GM18519 (cell line): Measurements from ENCODE around the gene GHR.

ENCODE experiments used
- ATAC-seq: cut with Tn5 transposase; IDR thresholded peaks from one replicate; pipeline ENCODE4 v1.9.1; 2021; ENCODE audit warnings: mild to moderate bottlenecking, moderate library complexity; ENCODE audit not compliant: unreplicated experiment, low FRiP score

Gene GHR

DNA sequence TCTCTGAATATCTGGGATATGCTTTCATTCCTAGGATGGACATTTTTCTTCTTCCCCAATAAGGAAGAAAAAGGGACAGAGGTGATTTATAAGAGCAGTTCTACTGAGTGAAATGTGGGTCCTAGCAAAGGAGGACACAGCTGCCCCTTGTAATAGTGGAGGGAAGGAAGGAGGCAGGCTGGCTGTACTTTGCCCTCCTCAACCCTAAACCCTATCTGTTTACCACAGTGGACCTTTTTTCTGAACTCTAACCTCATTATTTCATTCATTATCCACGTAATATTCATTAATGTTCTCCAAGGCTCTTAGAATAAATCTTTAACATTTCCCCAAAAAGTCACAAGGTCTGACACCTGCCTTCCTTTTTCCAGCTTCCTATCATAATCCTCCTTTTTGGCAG lies 37.8 kb downstream of the GHR start:
- ATAC-seq: no peak

DNA sequence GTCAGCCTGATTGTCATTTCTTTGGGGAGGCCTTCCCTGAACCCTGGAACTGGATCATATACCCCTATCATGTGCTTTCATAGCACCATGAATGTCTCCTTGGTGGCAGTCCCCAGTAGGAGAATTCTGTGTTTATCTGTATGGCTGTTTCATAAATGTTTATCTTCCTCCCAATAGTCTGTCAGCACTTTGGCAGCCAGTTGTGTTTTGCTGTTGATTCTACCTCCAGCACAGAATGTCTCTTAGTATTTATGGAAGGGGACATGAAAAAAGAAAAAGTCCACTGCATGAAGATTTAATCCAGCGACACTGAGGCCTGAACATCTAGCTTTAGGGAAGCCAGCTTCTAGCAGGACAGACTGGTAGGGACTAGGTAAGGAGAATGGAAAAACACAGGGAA lies 38.3 kb downstream of the GHR start:
- no peak for ATAC-seq

- no peak for ATAC-seq
Observed at GRCh38 chr5:42462083-42462482, 38.8 kb downstream of the GHR start.

DNA sequence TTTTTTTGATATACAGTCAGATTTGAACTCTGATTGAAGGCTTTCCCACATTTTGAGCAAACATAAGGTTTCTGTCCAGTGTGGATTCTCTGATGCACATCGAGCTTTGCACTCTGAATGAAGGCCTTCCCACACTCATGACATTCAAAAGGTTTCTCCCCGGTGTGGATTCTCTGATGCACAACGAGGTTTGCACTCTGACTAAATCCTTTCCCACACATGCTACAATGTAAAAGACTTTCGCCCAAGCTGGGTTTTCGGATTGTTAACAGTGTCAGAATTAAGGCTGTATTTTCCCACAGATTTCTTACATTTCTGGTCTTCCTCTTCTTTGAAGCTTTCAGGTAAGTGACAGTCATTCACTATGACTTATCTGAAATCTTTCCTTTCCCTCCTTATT lies 44.3 kb downstream of the GHR start:
- no peak for ATAC-seq

GRCh38 chr5:42467981-42468524 lies 44.8 kb downstream of the GHR start:
- ATAC-seq: no peak

DNA sequence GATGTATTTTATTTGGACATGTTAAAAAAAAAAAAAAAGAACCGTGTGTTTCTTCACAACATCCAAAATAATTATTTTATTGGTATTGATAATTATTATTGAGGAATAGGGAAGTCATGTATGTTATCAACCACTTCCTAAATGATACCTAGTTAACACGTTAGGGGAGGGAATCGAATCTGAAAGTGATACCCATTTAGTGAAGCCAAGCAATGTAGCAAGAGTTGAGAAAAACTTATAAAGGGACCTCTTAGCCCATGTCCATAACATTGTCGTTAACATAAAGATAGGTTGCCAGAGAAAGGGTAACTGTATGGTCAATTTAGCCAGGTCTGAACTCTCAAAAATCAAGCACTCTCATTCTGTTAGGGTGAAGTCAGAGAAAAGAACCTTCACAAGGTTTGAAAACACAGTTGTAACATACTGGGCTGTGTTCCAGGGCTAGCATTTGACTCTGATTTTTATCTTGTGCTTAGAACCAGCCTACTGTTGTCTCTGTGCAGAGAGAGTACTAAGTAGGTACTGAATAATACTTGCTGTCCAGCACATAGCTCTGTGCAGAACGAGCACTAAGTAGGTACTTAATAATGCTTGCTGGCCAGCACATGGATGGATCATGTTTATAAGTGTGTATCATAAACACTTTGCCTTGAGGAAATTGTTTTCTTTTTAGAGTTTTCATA lies 60.4 kb downstream of the GHR start:
- ATAC-seq: peak; percentile 82

- no peak for ATAC-seq
Observed at GRCh38 chr5:42487077-42487476, 63.8 kb downstream of the GHR start.

GRCh38 chr5:42487821-42488220 lies 64.6 kb downstream of the GHR start:
- no peak for ATAC-seq

DNA sequence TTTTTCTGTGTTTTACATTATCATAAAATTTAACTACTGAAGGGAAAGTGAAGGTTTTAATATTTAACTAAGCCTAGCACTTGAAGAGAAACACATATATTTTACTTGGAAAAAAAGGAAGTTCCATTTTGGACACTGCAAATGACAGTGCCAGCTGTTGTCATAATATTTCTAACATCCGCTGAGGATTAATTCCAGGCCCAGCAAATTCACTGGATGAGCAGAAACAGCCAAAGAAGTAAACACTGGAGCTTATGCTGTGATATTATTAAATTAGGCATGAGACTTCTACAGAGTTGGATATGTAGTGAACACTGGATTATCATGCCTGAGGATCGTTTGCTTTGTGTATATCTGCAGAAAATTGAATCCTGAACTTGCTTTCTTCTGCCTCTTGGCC lies 67.6 kb downstream of the GHR start:
- no peak for ATAC-seq

- ATAC-seq: no peak
Observed at GRCh38 chr5:42491699-42492098, 68.5 kb downstream of the GHR start.

DNA sequence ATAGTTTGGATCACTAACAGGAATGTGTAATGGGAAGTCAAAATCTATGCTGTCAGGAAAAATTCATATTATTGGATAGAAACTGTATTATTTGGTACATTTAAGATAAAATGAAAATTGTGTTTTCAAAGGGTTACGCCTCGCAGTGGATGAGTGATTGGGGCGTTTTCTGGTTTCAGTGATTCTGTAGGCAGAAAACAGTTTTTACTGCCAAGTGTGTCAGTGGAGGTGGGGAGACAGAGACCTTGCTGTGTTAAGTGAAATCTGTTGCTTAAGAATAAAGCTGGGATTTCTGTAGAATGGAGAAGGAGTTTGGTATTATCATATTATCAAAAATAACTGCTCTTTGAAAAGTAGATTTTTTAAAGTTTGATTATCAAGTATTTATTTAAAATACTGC lies 69.7 kb downstream of the GHR start:
- no peak for ATAC-seq

DNA sequence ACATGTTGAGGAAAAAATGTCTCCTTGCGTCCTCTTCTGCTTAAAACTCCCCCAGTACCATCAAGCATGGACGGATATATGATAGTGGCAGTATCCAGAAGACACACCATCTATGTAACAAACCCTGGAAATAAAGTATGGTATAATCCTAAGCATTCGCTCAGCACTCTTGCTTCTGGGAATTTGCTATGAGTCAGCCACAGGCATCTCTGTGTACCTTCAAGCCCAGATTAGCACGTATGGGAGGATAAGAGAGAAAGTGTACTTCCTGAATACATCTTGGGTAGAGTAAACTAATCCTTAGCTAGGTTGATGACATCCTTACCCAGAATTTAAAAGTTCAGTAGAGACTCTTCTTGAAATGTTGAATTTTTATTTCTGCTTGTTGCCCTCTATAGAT lies 71.2 kb downstream of the GHR start:
- no peak for ATAC-seq

DNA sequence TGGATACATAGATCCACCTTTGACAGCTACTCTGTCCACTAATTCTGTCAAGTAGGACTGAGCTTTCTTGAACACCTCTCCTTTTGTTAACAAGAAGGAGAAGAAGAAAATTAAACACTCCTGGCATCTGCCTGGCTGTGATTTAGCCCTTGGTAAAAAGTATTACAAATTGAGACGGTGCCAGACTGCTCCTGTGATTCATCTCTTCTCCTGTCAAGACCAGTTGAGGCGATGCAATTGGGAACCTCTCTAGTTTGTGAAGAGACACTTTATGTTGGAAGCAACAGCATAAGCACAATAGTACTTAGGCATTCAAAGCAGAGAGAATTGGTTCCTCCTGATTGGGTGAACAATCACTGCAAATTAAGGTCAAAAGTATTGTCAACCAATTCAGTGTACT lies 72.7 kb downstream of the GHR start:
- no peak for ATAC-seq

GRCh38 chr5:42496397-42497156 lies 73.3 kb downstream of the GHR start:
- ATAC-seq: no peak

- ATAC-seq: no peak
Observed at GRCh38 chr5:42498000-42498399, 74.8 kb downstream of the GHR start.

DNA sequence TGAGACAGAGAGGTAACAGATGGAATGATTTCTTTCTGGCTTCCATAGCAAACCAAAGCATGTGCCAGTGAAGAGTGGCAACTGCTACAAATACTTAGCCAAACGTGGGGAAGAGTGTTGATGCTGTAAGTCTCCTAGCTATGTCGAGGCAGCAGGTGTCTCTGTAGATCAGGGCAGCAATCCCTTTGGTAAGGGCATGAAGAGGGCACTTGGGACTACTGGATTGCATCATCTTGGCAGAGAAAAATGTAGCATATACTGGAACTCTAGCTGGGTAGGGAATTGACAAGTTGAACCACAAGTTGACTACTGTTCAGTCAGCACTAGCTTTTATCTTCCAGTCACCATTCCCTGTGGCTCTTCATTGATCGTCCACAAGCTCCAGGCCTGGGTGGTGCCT lies 75.8 kb downstream of the GHR start:
- ATAC-seq: no peak

- ATAC-seq: no peak
Observed at GRCh38 chr5:42500003-42500599, 76.9 kb downstream of the GHR start.

GRCh38 chr5:42502613-42503470 lies 79.6 kb downstream of the GHR start:
- no peak for ATAC-seq

GRCh38 chr5:42506662-42507061 lies 83.4 kb downstream of the GHR start:
- no peak for ATAC-seq

DNA sequence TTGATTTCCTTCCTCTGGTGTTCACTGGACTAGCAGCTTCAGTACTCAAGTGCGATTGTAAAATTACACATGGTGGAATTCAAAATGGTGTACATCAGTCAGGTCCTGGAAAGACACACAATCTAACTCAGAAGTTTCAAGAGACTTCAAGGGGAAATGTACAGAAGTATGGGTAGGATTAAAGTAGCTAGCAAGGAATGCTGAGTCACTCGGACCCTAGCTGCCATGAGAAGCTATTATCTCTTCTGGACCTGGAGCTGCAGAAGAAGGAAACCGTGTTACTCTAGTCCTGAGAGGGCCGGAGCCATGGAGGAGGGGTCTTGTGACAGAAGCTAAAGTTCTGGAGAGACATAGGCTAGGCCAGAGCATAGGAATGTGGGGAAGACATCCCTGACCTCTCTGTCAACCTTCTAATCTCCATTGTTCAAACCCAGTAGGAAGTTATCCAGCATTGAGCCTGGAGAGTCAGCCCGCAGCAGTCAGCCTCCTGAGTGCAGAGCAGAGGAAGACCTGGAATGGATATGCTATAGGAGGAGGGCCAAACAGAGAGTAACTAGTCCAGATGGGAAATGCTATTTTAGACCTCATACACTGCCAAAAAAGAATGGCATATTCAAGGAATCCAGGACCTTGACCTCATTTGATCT lies 84.3 kb downstream of the GHR start:
- no peak for ATAC-seq
